Measurements from ENCODE around the gene TSPOAP1.

TSPOAP1 gene

GRCh38 chr17:58276423-58276822 is 52.2 kb downstream of the TSPOAP1 start:
- no peak for FAIRE-seq

GRCh38 chr17:58275417-58275816 is 53.2 kb downstream of the TSPOAP1 start:
- FAIRE-seq: no peak

GRCh38 chr17:58273453-58274104 is 55.0 kb downstream of the TSPOAP1 start:
- no peak for FAIRE-seq

- no peak for FAIRE-seq
Observed at GRCh38 chr17:58272367-58273280, 56.0 kb downstream of the TSPOAP1 start.

GRCh38 chr17:58271216-58271931 is 57.2 kb downstream of the TSPOAP1 start:
- no peak for FAIRE-seq

GRCh38 chr17:58270476-58271215 is 57.9 kb downstream of the TSPOAP1 start:
- FAIRE-seq: no peak

GRCh38 chr17:58269557-58270291 is 58.9 kb downstream of the TSPOAP1 start:
- no peak for FAIRE-seq

- FAIRE-seq: no peak
Observed at GRCh38 chr17:58268774-58269556, 59.6 kb downstream of the TSPOAP1 start.

GRCh38 chr17:58268326-58268725 is 60.3 kb downstream of the TSPOAP1 start:
- no peak for FAIRE-seq

GRCh38 chr17:58267347-58268324 is 61.0 kb downstream of the TSPOAP1 start:
- FAIRE-seq: no peak

GRCh38 chr17:58265902-58266875 is 62.4 kb downstream of the TSPOAP1 start:
- no peak for FAIRE-seq

- no peak for FAIRE-seq
Observed at GRCh38 chr17:58265271-58265670, 63.3 kb downstream of the TSPOAP1 start.

GRCh38 chr17:58264407-58265103 is 64.0 kb downstream of the TSPOAP1 start:
- no peak for FAIRE-seq

- no peak for FAIRE-seq
Observed at GRCh38 chr17:58263773-58264172, 64.8 kb downstream of the TSPOAP1 start.

- no peak for FAIRE-seq
Observed at GRCh38 chr17:58262149-58262548, 66.4 kb downstream of the TSPOAP1 start.

- no peak for FAIRE-seq
Observed at GRCh38 chr17:58254803-58255202, 73.8 kb downstream of the TSPOAP1 start.

GRCh38 chr17:58253082-58253481 is 75.5 kb downstream of the TSPOAP1 start:
- no peak for FAIRE-seq

- FAIRE-seq: no peak
Observed at GRCh38 chr17:58252141-58252540, 76.5 kb downstream of the TSPOAP1 start.
